Panc1 (cell line): Measurements from ENCODE around the gene ABCC1.

Source experiments
- SIN3A ChIP-seq: IDR thresholded peaks from 2 replicates; pipeline ENCODE4 v1.6.1; 2012; ENCODE audit warnings: low read depth, mild to moderate bottlenecking, low read length, moderate library complexity, borderline replicate concordance; ENCODE audit not compliant: insufficient read depth
- TCF7L2 ChIP-seq: IDR thresholded peaks from 2 replicates; pipeline ENCODE4 v1.6.1; 2011; ENCODE audit warnings: mild to moderate bottlenecking, low read depth, low read length, inconsistent platforms
- TF ChIP-seq, protein P1 (sequence below): fragments of 450-650 bp; IDR thresholded peaks from 2 replicates; pipeline ENCODE4 v1.5.1; 2017; ENCODE audit warnings: mild to moderate bottlenecking
- TF ChIP-seq, protein P2 (sequence below), 2 experiments: IDR thresholded peaks; 2 replicates each; pipeline ENCODE4 v1.6.1; 2011 to 2012; ENCODE audit warnings: low read depth in 2 of 2, control low read depth in 1 of 2, low read length in 1 of 2, mild to moderate bottlenecking in 1 of 2, moderate library complexity in 1 of 2; ENCODE audit not compliant: insufficient read depth in 1 of 2

DNA sequence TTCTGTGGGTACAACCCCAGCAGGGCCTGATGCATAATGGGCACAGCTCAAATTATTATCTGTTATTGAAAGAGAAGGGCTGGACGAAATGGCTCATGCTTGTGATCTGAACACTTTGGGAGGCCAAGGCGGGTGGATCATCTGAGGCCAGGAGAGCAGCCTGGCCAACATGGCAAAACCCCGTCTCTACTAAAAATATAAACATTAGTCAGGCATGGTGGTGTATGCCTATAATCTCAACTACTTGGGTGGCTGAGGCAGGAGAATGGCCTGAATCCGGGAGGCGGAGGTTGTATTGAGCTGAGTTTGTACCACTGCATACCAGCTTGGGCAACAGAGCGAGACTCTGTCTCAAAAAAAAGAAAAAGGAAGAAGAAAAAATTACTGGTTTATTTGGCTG, 100.7 kb downstream of the ABCC1 start:
- TF ChIP-seq, protein P1, sequence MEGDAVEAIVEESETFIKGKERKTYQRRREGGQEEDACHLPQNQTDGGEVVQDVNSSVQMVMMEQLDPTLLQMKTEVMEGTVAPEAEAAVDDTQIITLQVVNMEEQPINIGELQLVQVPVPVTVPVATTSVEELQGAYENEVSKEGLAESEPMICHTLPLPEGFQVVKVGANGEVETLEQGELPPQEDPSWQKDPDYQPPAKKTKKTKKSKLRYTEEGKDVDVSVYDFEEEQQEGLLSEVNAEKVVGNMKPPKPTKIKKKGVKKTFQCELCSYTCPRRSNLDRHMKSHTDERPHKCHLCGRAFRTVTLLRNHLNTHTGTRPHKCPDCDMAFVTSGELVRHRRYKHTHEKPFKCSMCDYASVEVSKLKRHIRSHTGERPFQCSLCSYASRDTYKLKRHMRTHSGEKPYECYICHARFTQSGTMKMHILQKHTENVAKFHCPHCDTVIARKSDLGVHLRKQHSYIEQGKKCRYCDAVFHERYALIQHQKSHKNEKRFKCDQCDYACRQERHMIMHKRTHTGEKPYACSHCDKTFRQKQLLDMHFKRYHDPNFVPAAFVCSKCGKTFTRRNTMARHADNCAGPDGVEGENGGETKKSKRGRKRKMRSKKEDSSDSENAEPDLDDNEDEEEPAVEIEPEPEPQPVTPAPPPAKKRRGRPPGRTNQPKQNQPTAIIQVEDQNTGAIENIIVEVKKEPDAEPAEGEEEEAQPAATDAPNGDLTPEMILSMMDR, result no peak
- TF ChIP-seq, protein P2, sequence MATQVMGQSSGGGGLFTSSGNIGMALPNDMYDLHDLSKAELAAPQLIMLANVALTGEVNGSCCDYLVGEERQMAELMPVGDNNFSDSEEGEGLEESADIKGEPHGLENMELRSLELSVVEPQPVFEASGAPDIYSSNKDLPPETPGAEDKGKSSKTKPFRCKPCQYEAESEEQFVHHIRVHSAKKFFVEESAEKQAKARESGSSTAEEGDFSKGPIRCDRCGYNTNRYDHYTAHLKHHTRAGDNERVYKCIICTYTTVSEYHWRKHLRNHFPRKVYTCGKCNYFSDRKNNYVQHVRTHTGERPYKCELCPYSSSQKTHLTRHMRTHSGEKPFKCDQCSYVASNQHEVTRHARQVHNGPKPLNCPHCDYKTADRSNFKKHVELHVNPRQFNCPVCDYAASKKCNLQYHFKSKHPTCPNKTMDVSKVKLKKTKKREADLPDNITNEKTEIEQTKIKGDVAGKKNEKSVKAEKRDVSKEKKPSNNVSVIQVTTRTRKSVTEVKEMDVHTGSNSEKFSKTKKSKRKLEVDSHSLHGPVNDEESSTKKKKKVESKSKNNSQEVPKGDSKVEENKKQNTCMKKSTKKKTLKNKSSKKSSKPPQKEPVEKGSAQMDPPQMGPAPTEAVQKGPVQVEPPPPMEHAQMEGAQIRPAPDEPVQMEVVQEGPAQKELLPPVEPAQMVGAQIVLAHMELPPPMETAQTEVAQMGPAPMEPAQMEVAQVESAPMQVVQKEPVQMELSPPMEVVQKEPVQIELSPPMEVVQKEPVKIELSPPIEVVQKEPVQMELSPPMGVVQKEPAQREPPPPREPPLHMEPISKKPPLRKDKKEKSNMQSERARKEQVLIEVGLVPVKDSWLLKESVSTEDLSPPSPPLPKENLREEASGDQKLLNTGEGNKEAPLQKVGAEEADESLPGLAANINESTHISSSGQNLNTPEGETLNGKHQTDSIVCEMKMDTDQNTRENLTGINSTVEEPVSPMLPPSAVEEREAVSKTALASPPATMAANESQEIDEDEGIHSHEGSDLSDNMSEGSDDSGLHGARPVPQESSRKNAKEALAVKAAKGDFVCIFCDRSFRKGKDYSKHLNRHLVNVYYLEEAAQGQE (IDR thresholded peaks at IDR 0.05; ENCODE audit: insufficient read depth in 1 of 2, low read depth in 2 of 2, low read length in 1 of 2), result no peak
- TF ChIP-seq TCF7L2, result no peak
- no peak for TF ChIP-seq SIN3A
